OCI-LY1 (cell line): ENCODE results near the gene EIF1AY.

Experiments
- CTCF ChIP-seq: fragments of 200-600 bp; sonication (generic), shearing (Covaris generic); IDR thresholded peaks from 2 replicates; pipeline ENCODE4 v1.5.1; 2017; ENCODE audit warnings: mild to moderate bottlenecking, antibody characterized with exemption, low read length, moderate library complexity, mixed read lengths
- EZH2 ChIP-seq: fragments of 200-600 bp; sonication (generic), shearing (Covaris generic); IDR thresholded peaks from 2 replicates; pipeline ENCODE4 v1.8.0; 2017; ENCODE audit warnings: borderline replicate concordance, mixed run types, mild to moderate bottlenecking, antibody characterized with exemption, low read length, moderate library complexity, mixed read lengths

GRCh38 chrY:20544451-20544960, 31.1 kb upstream of the EIF1AY start:
- TF ChIP-seq CTCF, result no peak
- no peak for TF ChIP-seq EZH2
